Measurements from ENCODE around the gene NFATC2. TPM values are rescaled to one million over a fixed set of nuclear protein-coding genes. Genes with fewer than 3 reads are reported as not detected.

Gene NFATC2
- total RNA-seq, 4 donors from 2014 or later: 4.4 to 38.0 (median 13.6) TPM

DNA sequence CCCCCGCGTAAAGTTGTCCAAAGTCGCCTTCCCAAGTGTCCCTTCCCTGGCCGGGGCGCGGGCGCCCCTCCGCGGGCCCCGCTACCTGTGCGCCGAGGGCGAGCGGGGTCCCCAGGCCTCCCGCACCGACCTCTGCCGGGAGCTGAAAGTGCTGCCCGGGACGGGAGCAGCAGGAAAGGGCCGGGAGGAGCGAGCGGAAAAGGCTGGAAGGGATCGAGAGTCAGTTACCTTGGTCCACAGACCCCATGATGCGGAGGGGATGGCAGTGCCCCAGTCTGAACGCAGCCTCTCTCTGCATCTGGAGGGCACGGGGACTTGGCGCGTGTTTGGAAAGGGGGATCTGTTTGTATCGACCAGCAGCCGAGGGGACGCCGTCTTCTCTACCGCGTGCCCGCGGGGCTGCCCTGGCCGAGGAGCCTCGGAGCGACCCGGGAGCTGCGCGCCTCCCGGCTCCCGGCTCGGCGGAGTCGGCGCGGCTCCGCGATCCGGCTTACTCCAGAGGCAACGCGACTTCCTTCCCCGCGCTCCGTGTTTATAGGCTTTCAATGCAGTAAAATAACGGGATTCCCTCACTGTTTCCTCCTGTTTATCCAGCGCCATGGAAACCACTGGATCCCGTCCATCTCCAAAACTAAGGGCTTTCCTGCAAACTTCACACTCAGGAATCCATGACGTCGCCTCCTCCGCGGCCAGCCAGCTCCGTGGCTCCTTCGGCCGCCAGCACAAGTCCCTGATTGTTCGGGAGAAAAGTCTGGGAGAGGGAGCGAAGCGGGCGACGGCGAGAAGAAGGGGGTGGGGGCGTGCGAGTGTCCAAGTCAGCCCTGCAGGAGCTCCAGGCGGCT is 20.0 kb upstream of the NFATC2 start:
- H3K4me1 ChIP-seq: peaks cover 0 to 43% (median 7%) of the 10 kb centered on the region in 4 donors
- peak overlapping the region; percentile 37 to 57 (median 50) for H3K4me3 ChIP-seq
- H3K9me3 ChIP-seq: no peaks in the 10 kb centered on the region
- H3K27ac ChIP-seq: peak overlapping the region; percentile 74 to 92 (median 82)
- no peaks in the 10 kb centered on the region for H3K36me3 ChIP-seq
- no peaks in the 10 kb centered on the region for H3K27me3 ChIP-seq
- TF ChIP-seq POLR2A (IDR thresholded peaks at IDR 0.05) (peak; percentile 25 to 31), CTCF (IDR thresholded peaks at IDR 0.05) (no peak)
- DNase-seq: peak; percentile 25 to 78 (median 65)

- peaks cover 0 to 43% (median 7%) of the 10 kb centered on the region in 4 donors for H3K4me1 ChIP-seq
- no peak for TF ChIP-seq POLR2A (IDR thresholded peaks at IDR 0.05)
- TF ChIP-seq CTCF (IDR thresholded peaks at IDR 0.05): no peak
- H3K9me3 ChIP-seq: no peaks in the 10 kb centered on the region
- H3K27me3 ChIP-seq: no peaks in the 10 kb centered on the region
- H3K4me3 ChIP-seq: peak overlapping the region; percentile 37 to 57 (median 50)
- no peaks in the 10 kb centered on the region for H3K36me3 ChIP-seq
- DNase-seq: no peak
- H3K27ac ChIP-seq: peak overlapping the region; percentile 74 to 92 (median 82)
Measured at GRCh38 chr20:51562027-51562331, 19.5 kb upstream of the NFATC2 start.

GRCh38 chr20:51560550-51561307 is 18.2 kb upstream of the NFATC2 start:
- peaks cover 0 to 36% (median 7%) of the 10 kb centered on the region in 4 donors for H3K4me1 ChIP-seq
- DNase-seq: no peak
- H3K4me3 ChIP-seq: peak overlapping the region in 1 of 4 donors; percentile 14
- no peaks in the 10 kb centered on the region for H3K27me3 ChIP-seq
- H3K27ac ChIP-seq: peak overlapping the region in 1 of 4 donors; percentile 30
- no peaks in the 10 kb centered on the region for H3K9me3 ChIP-seq
- TF ChIP-seq POLR2A (IDR thresholded peaks at IDR 0.05) (no peak), CTCF (IDR thresholded peaks at IDR 0.05) (no peak)
- no peaks in the 10 kb centered on the region for H3K36me3 ChIP-seq

DNA sequence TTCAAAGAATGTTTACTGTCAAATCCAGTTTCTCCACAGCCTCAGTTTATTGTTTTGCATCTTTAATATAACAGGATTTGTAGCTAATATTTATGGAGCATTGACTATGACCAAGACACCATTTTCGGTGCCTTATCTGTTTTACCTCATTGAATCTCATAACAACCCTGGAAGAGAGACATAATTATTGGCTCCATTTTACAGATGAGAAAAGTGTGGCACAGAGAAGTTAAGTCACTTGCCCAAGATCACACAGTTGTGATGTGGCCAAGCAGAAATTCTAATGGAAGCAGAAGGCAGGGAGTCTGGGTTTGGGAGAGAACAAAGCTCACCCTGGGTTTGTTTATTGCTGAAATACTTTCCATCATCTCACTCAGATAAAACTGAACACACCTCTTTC is 17.5 kb upstream of the NFATC2 start:
- DNase-seq: no peak
- Histone ChIP-seq H3K27ac (no peak overlapping the region), H3K9me3 (no peaks in the 10 kb centered on the region), H3K4me1 (peaks cover 0 to 33% (median 7%) of the 10 kb centered on the region in 4 donors), H3K36me3 (no peaks in the 10 kb centered on the region), H3K4me3 (no peak overlapping the region), H3K27me3 (no peaks in the 10 kb centered on the region)
- TF ChIP-seq POLR2A (IDR thresholded peaks at IDR 0.05) (no peak), CTCF (IDR thresholded peaks at IDR 0.05) (no peak)

GRCh38 chr20:51554538-51555165 is 12.1 kb upstream of the NFATC2 start:
- no peak for DNase-seq
- Histone ChIP-seq H3K27me3 (no peaks in the 10 kb centered on the region), H3K4me1 (no peaks in the 10 kb centered on the region), H3K4me3 (no peak overlapping the region), H3K9me3 (no peaks in the 10 kb centered on the region), H3K27ac (no peak overlapping the region), H3K36me3 (no peaks in the 10 kb centered on the region)
- no peak for TF ChIP-seq CTCF (IDR thresholded peaks at IDR 0.05)

Measured in Peyer's patch (tissue), 4 donors.